ENCODE measurements around the gene MAN2B2. TPM values are rescaled to one million over a fixed set of nuclear protein-coding genes. Genes with fewer than 3 reads are reported as not detected.
"Not testable (repeated sequence)": the region's sequence is repeated elsewhere in the genome, so short reads cannot be mapped to it uniquely, and the experiment has no call there.

MAN2B2 gene
- total RNA-seq, 2 experiments from 2014 or later = 14.8 to 15.7 TPM

- POLR2A ChIA-PET, CTCF ChIA-PET: not testable (repeated sequence)
These were observed 53.5 kb downstream of the MAN2B2 start for GRCh38 chr4:6628484-6628883.

DNA sequence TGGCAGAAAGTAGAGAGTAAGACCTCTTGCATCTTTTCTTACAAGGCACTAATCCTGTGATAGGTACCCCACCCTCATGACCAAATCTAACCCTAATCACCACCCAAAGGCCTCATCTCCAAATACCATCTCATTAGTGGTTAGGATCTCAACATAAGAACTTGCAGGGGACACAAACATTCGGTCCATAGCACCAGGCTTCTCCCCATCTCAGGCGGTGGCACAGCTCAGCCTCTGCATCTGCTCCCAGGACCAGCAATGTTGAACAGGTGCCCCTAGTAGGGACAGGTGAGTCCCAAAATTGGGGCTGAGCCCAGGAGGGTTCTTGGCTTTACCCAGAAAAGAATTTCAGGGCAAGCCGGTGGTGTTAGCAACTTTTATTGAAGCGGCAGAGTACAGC, 57.1 kb downstream of the MAN2B2 start:
- CTCF ChIA-PET = no interaction called here

GRCh38 chr4:6633091-6633906, 58.3 kb downstream of the MAN2B2 start:
- ChIA-PET POLR2A (no interaction called here), CTCF (no interaction called here)

More for the DNA sequence above, 57.1 kb downstream of the MAN2B2 start:
- POLR2A ChIA-PET = no interaction called here

DNA sequence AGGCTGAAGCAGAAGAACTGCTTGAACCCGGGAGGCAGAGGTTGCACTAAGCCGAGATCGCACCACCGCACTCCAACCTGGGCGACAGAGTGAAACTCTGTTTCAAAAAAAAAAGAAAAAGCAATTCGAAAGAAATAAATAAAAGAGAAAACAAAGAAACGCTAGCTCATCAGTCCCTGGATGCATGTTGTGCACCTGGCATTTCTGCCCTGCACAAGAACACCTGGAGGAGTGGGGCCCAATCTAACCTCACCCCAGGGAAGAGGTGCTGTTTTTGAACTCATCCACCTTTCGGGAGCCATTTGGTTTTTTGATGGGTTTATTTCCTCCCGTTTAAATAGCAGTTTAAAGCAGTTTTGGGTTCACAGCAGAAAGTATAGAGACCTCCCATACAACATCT, 59.8 kb downstream of the MAN2B2 start:
- ChIA-PET CTCF (no interaction called here), POLR2A (no interaction called here)

DNA sequence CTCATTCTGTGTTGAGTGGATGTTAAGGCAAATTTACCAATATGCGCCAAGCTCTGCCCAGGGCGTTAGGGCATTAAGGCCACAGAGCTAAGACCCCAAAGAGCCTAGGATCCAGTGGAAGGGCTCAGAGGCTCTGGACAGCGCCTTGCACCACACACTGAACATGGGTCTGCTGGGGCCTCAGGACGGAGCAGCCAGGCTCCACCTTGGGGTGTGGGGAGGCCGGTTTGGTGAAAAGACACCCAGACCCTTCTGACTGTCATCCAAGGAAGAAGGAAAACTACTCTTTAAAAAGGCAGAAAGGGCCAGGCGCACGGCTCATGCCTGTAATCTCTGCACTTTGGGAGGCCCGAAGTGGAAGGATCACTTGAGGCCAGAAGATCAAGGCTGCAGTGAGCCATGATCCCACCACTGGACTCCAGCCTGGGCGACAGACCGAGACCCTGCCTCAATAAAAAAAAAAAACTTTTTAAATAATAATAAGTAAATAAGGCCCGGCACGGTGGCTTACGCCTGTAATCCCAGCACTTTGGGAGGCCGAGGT, 64.2 kb downstream of the MAN2B2 start:
- POLR2A ChIA-PET = interaction anchor here (0.6 to 4.8 kb wide), 2 partner anchors 29 to 35 kb away, joined by 10 to 51 read pairs; a partner anchor contains a TSS
- CTCF ChIA-PET = interaction anchor here (1.5 kb wide), 1 partner anchor 30 kb away, joined by 6 read pairs; no protein-coding TSS in a partner anchor

DNA sequence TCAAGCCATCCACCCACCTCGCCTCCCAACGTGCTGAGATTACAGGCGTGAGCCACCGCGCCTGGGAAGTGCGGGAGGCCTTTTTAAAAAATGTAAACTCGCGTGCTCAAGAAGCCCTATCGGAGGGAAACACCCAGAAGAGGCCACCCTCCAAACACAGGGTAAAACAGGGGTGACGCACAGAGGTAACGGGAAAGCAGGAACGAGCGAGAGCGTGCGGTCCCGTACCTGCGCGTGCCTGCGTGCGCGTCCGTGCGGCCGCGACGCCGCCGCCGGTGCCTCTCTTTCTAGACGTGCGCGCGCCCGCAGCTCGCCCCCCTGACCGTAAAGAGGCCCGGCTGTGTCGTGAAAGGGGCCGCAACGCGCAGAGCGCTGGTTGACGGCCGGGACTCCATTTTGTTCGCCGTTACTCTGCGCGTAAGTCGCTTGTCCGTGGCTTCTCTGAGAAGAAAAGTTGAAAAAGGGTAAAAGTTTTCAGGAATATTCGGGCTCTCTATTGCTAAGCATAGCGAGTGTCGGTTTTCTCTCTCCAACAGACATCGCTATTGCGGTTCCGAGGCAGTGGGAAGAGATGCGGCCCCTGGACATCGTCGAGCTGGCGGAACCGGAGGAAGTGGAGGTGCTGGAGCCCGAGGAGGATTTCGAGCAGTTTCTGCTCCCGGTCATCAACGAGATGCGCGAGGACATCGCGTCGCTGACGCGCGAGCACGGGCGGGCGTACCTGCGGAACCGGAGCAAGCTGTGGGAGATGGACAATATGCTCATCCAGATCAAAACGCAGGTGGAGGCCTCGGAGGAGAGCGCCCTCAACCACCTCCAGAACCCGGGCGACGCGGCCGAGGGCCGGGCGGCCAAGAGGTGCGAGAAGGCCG, 65.5 kb downstream of the MAN2B2 start, which contains the start of gene MRFAP1:
Gene MRFAP1 (plus strand): TSS at position 394 of the 872 bp plus-strand sequence. CDS start 178 bp downstream, at position 572.
- ChIA-PET CTCF (interaction anchor here (1.0 to 1.8 kb wide), 4 partner anchors 18 to 33 kb away, joined by 4 to 6 read pairs (median 4); a partner anchor contains a TSS), POLR2A (interaction anchor here (0.7 to 4.8 kb wide), 11 partner anchors 15 to 428 kb away, joined by 3 to 51 read pairs (median 4); partner anchors contain the start of genes BLOC1S4, GRPEL1 and MAN2B2)

- CTCF ChIA-PET = interaction anchor here (1.0 to 2.2 kb wide), 4 partner anchors 17 to 32 kb away, joined by 4 to 6 read pairs (median 6); a partner anchor contains a TSS
- POLR2A ChIA-PET = interaction anchor here (0.7 to 4.8 kb wide), 11 partner anchors 14 to 427 kb away, joined by 3 to 51 read pairs (median 4); partner anchors contain the start of genes BLOC1S4, GRPEL1 and MAN2B2
These were observed 66.4 kb downstream of the MAN2B2 start for GRCh38 chr4:6641164-6641970.

DNA sequence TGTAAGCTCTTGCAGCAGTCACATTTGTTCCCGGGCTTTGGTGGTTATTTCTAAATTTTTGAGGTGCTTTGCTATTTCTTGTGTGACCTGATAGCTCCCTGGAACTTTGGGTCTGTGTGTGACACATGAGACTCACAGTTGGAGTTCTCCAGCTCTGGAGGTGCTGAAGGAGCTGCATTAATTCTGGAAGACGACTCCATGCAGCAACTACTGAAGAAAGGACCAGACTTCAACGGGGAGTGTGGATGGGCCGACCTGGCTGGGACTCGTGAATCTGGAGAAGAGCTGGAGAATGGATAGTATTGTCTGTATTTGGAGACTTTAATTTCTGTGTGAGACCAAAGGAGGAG, 67.0 kb downstream of the MAN2B2 start:
- CTCF ChIA-PET = interaction anchor here (1.5 to 2.2 kb wide), 3 partner anchors 17 to 31 kb away, joined by 5 to 6 read pairs (median 6); a partner anchor contains a TSS
- POLR2A ChIA-PET = interaction anchor here (2.7 to 4.8 kb wide), 2 partner anchors 17 to 32 kb away, joined by 9 to 51 read pairs; a partner anchor contains a TSS

DNA sequence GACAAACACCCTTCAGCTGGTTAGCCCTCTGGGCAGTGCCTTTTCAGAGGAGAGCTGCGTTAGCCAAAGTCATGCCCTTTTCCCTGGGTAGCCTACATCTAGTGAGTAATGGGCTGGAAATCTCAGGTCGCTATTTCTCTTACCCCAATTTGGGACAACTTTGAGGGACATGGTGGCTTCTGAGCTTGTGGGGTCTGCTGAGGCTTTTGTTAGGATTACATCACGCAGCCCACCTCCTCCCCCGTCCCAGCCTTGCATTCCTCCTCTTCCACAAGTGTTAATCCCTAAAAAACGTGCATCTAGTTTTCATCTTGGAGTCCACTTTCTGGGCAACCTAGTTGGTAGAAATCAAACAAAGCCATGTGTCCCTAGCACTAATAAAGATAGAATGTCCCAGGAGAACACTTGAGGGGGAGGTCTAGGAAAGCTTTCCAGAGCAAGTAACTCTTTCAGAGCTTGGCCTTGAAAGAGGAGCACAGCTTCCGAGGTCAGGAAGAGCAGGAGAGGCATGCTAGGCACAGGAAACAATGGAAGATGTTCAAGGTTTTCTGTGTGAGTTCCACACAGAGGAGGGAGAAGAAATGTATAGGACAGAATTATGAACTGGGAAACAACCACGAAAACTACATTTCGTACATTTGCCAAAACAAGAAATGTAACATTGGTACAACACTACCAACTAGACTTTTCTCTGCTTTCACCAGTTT, 68.3 kb downstream of the MAN2B2 start:
- ChIA-PET POLR2A (interaction anchor here (4.8 kb wide), 1 partner anchor 31 kb away, joined by 51 read pairs; a partner anchor contains a TSS), CTCF (interaction anchor here (1.5 to 2.2 kb wide), 2 partner anchors 21 to 30 kb away, joined by 6 read pairs; a partner anchor contains a TSS)

DNA sequence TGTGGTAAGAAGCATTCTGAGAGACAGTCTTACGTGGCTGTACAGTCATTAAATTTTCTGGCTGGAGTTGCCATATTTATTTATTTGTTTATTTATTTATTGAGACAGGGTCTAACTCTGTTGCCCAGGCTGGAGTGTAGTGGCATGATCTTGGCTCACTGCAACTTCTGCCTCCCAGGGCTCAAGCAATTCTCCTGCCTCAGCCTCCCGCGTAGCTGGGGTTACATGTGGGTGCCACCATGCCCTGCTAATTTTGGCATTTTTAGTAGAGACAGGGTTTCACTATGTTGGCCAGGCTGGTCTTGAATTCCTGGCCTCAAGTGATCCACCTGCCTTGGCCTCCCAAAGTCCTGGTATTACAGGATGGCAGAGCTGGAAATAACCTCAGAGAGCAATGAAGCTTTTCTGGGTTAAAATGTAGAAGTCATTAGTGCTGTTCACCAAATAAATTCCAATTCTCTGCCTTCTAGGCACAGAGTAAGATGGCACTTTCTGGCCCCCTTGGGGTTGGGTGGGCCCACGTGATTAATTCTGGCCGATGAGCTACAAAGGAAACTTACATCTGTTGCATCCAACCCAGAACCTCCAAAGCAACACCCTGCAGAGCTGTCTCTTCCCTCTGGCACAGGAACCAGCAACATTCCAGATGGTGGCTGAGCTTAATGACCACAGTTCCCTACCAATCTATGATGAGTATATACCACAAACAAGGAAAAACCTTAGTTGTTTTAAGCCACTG, 70.0 kb downstream of the MAN2B2 start:
- ChIA-PET POLR2A (interaction anchor here (0.6 kb wide), 1 partner anchor 71 kb away, joined by 3 read pairs; the partner anchor contains the start of gene BLOC1S4), CTCF (interaction anchor here (1.3 to 1.4 kb wide), 2 partner anchors 14 to 17 kb away, joined by 3 read pairs; no protein-coding TSS in a partner anchor)

- ChIA-PET POLR2A (no interaction called here), CTCF (no interaction called here)
These were observed 72.2 kb downstream of the MAN2B2 start for GRCh38 chr4:6647169-6647568.

DNA sequence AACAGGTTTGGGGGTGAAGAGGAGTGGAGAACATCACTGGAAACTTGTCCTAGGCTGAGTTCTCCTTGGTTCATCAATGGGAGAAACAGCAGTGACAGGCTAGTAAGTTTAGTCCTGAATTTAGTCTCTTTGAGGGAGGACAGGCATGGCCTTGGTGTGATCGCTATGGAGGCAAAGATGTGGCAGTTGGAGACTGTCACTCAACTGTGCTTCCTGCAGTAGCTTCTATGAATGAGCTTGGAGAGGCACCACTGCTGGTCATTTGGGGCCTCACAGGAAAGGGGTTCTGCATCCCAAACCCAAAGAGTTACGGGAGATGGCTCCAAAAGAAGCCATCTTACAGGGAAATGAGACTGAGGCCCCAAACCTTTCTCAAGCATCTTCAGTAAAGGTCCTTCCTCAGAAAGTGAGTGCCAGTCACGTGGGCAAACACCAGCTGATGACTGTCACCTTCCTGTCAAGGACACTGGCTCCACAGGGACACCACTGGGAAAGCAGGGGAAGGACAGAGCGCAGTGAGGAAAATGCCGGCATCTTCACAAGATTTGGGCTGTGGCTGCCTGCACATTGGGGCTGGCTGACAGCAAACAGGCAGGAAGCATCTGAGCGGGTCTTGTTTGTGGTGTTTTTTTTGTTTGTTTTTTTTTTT, 72.7 kb downstream of the MAN2B2 start:
- CTCF ChIA-PET = no interaction called here
- POLR2A ChIA-PET = no interaction called here

DNA sequence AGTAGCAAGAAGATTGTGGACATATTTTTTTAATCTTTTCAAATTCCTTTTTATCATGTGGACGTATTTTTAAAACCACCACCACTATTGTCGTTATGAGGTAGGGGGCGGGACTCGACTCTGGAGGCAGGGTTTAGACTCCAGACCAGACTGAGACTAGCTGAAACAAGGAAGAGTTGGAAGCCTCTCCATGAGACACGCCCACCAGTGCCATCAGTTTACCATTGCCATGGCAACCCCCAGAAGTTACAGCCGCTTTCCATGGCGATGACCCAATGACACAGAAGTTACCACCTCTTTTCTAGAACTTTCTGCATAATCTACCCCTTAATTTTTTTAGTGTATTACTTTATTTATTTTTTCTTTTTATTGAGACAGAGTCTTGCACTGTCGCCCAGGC, 74.2 kb downstream of the MAN2B2 start:
- POLR2A ChIA-PET = no interaction called here
- CTCF ChIA-PET = no interaction called here

DNA sequence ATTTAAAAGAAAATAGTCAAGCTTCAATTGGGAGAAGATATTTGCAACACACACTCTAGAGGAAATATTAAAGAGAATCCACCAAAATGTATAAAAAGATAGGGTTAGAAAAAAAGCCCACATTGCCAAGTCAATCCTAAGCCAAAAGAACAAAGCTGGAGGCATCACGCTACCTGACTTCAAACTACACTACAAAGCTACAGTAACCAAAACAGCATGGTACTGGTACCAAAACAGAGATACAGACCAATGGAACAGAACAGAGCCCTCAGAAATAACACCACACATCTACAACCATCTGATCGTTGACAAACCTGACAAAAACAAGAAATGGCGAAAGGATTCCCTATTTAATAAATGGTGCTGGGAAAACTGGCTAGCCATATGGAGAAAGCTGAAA, 79.2 kb downstream of the MAN2B2 start:
- POLR2A ChIA-PET = not testable (repeated sequence)
- CTCF ChIA-PET = interaction anchor here (1.7 kb wide), 1 partner anchor 10 kb away, joined by 5 read pairs; no protein-coding TSS in a partner anchor

DNA sequence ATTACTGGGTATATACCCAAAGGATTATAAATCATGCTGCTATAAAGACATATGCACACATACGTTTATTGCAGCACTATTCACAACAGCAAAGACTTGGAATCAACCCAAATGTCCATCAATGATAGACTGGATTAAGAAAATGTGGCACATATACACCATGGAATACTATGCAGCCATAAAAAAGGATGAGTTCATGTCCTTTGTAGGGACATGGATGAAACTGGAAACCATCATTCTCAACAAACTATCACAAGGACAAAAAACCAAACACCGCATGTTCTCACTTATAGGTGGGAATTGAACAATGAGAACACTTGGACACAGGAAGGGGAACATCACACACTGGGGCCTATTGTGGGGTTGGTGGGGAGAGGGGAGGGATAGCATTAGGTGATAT, 80.3 kb downstream of the MAN2B2 start:
- POLR2A ChIA-PET = interaction anchor here (0.8 to 1.0 kb wide), 2 partner anchors 14 to 18 kb away, joined by 4 read pairs; no protein-coding TSS in a partner anchor
- CTCF ChIA-PET = interaction anchor here (1.7 kb wide), 1 partner anchor 9 kb away, joined by 5 read pairs; no protein-coding TSS in a partner anchor

GRCh38 chr4:6655924-6656323, 80.9 kb downstream of the MAN2B2 start:
- ChIA-PET POLR2A (interaction anchor here (0.7 to 1.0 kb wide), 3 partner anchors 15 to 347 kb away, joined by 4 to 6 read pairs (median 4); no protein-coding TSS in a partner anchor), CTCF (interaction anchor here (0.7 kb wide), 1 partner anchor 24 kb away, joined by 4 read pairs; no protein-coding TSS in a partner anchor)
